Activated CD8-positive, alpha-beta memory T cell treated with anti-CD3 and anti-CD28 coated beads, Interleukin-2, amount 50 U/mL, for 1 hour (primary cell): Measurements from ENCODE around the gene CALN1.
"Not testable (repeated sequence)": the region's sequence is repeated elsewhere in the genome, so short reads cannot be mapped to it uniquely, and the experiment has no call there.

Experiments
- DNase-seq: peaks from one replicate; pipeline ENCODE4 v3.0.0-alpha.2; 2020; ENCODE audit errors: extremely low read depth

The CALN1 gene

DNA sequence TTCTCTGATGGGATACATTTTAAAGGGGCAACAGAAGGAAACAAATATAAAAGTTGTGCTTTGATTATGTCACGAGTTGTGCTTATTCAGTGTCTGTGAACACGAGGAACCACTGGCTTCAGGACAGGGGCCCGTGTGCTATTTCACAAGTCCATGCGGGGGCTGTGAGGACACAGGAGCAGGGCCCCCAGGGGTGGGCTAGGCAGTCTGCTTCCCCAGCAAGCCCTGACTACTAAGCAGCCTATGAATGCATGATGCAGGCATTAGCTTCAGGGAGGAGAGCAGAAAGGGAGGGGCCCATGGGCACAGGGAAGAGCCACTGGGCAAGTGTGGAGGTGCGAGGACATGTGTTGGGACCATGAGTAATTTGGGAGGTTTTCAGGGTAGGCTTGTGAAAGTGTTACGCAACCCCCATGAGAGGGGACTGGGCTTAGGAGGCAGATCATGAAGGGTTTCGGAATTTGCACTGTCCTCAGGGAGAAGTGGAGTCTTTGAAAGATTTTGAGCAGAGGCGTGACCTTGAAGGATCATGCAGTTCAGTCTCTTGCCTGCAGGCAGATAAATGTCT lies 424.9 kb downstream of the CALN1 start:
- no peak for DNase-seq

GRCh38 chr7:71984348-71984747 lies 427.8 kb downstream of the CALN1 start:
- DNase-seq: no peak

- DNase-seq: no peak
These were observed 429.3 kb downstream of the CALN1 start for GRCh38 chr7:71982851-71983250.

DNA sequence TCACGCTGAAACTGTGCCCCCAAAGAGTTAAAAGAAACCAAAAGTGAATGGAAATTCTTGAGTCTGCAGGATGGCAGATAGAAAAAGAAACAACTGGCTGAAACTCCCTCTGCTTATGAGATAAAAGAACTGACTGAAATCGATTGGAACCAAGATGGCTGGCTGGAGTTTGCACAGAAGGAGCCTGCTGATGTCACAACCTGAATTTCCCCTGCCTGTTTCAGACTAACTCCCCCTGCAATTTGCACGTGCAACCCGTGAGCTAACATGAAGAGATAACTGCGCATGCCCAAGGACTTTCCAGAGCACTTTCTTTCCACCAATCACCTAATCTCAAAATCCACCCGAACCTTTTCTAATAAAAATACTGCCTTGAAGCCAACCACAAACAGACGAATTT lies 435.5 kb downstream of the CALN1 start:
- no peak for DNase-seq

- no peak for DNase-seq
These were observed 437.5 kb downstream of the CALN1 start for GRCh38 chr7:71974611-71975010.

GRCh38 chr7:71972534-71972933 lies 439.6 kb downstream of the CALN1 start:
- DNase-seq: no peak

DNA sequence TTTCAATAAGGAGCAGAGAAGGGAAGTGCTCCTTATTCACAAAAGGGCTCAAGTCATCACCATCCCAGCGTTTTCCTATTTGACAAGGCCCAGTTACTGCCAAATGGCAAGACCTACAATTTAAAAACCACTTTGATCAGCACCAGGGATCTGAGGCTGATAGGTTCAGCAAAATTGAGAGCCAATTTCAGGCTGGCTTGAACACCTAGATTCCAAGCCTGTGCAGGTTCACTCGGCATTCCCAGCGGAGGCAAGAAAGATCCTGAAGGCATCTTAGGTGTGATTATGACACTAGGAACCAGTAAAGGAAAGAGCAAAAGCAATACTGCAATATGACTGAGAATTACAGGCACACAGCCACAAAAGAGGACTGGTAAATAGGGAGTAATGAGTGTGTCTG lies 441.4 kb downstream of the CALN1 start:
- DNase-seq: no peak

- no peak for DNase-seq
These were observed 449.5 kb downstream of the CALN1 start for GRCh38 chr7:71962636-71963035.

DNA sequence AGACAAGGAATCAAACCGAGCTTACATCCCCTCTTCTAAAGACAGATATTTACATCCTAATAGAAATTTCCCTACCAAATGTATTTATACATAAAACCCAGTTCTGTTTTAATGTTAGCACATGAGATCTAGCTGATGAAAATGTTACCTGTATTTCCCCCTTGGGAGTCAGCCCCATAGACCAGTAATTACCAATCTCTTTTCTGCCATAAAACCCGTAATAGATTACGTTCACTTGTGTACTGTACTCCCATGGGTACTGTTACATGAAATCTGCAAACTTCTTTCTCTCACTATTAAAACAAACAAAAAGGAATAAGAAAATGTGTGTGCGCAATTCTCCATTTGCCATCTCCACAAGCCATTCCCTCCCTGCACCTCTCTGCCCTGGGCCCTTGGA lies 450.9 kb downstream of the CALN1 start:
- DNase-seq: no peak

GRCh38 chr7:71942115-71942514 lies 470.0 kb downstream of the CALN1 start:
- no peak for DNase-seq

GRCh38 chr7:71937840-71938371 lies 474.2 kb downstream of the CALN1 start:
- no peak for DNase-seq

DNA sequence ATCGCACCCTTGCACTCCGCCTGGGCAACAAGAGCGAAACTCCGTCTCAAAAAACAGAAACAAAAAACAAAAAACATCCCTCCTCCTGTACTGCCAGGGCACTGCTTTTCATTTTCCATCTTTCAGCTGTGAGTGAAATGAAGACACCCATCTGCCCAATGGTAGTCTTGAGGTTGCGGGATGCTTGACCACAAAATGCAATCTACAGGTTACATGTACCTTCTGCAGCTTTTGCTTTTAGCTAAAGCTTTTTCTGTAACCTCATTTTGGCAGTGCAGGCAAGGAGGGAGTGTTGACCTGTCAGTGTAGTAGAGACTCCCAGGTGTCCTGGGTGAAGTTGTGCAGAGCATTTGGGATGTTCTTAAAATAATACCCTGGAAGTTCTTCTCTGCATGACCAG lies 476.5 kb downstream of the CALN1 start:
- DNase-seq: no peak

DNA sequence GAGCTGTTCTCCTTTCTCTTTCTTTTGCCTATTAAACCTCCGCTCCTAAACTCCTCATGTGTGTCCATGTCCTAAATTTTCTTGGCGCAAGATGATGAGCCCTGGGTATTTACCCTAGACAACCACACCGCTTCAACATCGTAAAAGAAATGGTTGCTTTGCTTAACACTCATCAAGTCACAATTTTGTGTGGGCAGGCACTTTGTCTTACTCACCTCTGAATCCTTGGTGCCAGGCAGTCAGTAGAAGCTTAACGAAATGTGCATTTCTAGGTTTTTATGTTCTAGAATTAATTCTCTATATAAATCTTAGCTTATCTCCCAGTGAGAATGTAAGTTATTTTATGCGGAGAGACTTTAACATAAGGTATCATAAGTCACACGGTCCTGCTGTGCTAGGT lies 478.7 kb downstream of the CALN1 start:
- DNase-seq: no peak

GRCh38 chr7:71925663-71926062 lies 486.5 kb downstream of the CALN1 start:
- DNase-seq: no peak

DNA sequence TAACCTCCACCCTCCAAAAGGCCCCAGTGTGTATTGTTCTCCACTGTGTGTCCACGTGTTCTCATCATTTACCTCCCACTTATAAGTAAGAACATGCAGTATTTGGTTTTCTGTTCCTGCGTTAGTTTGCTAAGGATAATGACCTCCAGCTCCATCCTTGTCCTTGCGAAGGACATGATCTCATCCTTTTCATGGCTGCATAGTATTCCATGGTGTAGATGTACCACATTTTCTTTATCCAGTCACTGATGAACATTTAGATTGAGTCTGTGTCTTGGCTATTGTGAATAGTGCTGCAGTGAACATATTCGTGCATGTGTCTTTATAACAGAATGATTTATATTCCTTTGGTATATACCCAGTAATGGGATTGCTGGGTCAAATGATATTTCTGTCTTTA lies 497.9 kb downstream of the CALN1 start:
- DNase-seq: not testable (repeated sequence)

GRCh38 chr7:71912476-71912875 lies 499.7 kb downstream of the CALN1 start:
- DNase-seq: no peak

DNA sequence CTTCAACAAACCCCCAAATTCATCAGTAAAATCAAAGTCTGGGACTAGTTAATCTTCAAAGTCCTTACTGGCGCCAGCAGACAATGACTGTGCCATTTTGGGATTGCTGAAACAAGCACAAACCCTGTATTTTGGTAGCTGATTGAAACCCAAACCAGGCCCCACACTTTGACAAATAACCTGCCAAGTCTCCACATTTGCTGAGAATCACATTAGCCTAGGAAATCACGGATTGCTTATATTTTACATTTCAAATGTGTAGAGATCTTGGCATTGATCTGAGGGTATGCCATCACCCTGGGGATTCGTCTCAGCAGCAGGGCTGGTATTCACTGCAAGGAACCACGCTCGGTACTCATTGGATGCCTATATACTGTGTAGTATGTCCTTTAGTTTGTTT lies 501.1 kb downstream of the CALN1 start:
- no peak for DNase-seq

DNA sequence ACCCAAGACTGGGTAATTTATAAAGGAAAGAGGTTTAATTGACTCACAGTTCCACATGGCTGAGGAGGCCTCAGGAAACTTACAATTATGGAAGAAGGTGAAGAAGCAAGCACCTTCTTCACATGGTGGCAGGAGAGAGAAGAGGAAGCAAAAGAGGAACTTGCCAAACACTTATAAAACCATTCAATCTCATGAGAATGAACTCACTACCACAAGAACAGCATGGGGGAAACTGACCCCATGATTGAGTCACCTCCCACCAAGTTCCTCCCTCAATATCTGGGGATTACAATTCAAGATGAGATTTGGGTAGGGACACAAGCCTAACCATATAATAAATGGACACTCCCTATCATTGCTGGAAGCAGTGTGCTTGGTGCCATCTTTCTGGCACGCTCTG lies 506.3 kb downstream of the CALN1 start:
- DNase-seq: no peak

GRCh38 chr7:71904484-71904883 lies 507.7 kb downstream of the CALN1 start:
- no peak for DNase-seq

DNA sequence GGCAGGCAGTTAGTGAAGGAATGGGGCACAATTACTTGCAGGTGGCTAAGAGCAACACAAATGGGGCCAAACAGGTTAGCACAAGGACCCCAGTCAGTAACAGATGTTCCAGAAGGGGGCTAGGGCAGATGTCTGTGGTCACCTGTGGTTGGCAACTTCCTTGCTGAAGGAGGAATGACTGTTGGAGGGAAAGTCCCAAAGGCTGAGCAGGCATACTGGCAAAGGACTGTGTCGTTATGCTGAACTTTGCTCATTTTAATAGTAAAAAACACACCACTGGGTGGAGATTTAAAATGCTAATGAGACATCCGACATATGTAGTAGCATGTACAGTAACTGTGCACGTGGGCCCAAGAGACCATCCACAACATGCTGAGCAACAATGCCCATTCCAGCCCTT lies 511.6 kb downstream of the CALN1 start:
- no peak for DNase-seq

DNA sequence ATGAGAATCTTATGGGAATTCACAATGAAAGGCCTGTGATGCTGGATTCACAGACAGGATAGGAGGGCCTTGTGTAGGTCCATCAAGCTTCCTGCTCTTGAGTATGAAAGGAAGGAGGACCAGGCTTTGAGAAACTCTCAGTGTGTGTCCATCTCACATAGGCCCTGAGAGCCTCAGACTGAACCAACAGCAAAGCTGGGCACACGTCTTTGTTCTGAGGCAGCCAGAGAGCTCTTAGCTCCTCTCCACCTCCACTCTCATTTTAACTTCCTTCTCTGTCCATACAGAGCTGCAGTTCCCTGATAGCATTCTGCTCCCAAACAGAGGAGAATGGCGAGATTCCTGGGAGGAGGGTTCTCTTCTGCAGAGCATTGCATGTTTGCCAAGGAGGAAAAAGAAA lies 515.6 kb downstream of the CALN1 start:
- no peak for DNase-seq

DNA sequence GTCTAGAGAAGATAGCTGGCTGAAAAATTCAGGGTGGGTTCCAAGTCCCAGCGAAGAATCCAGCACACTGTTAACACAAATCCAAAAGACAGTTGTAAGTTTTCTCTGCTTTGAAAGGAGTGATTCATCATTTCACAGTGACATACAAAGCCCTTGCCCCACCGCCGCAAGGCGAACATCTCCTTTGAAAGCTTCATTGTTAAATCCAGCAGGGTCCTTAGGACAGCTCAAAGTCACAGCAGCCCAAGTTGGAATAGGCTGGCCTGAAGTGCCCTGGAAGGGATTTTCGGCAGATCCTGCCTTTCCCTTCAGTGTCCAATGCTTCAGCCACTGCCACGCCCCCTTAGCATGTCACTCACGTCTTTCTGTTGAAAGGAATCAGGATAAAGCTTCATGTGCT lies 526.1 kb downstream of the CALN1 start:
- DNase-seq: no peak

- DNase-seq: no peak
These were observed 526.7 kb downstream of the CALN1 start for GRCh38 chr7:71885487-71885886.

DNA sequence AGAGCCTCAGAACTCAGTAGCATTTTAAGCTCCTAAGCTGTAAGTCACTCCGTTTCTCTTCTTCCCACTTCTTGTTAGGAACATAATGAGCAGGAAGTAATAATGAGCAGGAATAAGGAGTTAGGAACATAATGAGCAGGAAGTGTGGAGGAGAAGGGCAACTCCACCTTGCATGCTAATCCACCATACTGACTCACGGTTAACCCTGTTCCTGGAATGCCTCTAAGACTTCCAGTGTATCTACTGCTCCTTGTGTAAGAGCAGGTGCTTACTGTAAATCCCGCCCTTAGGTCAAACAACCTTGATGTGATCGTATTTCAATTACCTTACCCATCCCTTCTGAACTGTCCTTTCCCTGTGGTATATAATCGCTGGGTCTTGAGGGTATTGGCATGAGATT lies 528.7 kb downstream of the CALN1 start:
- no peak for DNase-seq
